GM19099 (cell line): ENCODE data around the gene MEMO1.

ENCODE experiments used
- POLR2A ChIP-seq: IDR thresholded peaks from 3 replicates; pipeline ENCODE4 v1.6.1; 2011; ENCODE audit warnings: low read depth; ENCODE audit not compliant: insufficient read length; ENCODE audit errors: extremely low read depth

Gene MEMO1

GRCh38 chr2:31937741-31938140 lies 73.1 kb downstream of the MEMO1 start:
- TF ChIP-seq POLR2A, result no peak

GRCh38 chr2:31935370-31935769 lies 75.4 kb downstream of the MEMO1 start:
- no peak for TF ChIP-seq POLR2A

- no peak for TF ChIP-seq POLR2A
These were observed 77.7 kb downstream of the MEMO1 start for GRCh38 chr2:31933066-31933465.

GRCh38 chr2:31932589-31932988 lies 78.2 kb downstream of the MEMO1 start:
- TF ChIP-seq POLR2A, result no peak

- TF ChIP-seq POLR2A, result no peak
These were observed 78.9 kb downstream of the MEMO1 start for GRCh38 chr2:31931916-31932315.

- no peak for TF ChIP-seq POLR2A
These were observed 85.3 kb downstream of the MEMO1 start for GRCh38 chr2:31925517-31925916.

- no peak for TF ChIP-seq POLR2A
These were observed 87.1 kb downstream of the MEMO1 start for GRCh38 chr2:31923662-31924061.

GRCh38 chr2:31922542-31923408 lies 88.0 kb downstream of the MEMO1 start:
- TF ChIP-seq POLR2A, result no peak

GRCh38 chr2:31920962-31921361 lies 89.8 kb downstream of the MEMO1 start:
- no peak for TF ChIP-seq POLR2A

- no peak for TF ChIP-seq POLR2A
These were observed 91.3 kb downstream of the MEMO1 start for GRCh38 chr2:31919499-31919898.

- TF ChIP-seq POLR2A, result no peak
These were observed 101.1 kb downstream of the MEMO1 start for GRCh38 chr2:31909661-31910060.

- no peak for TF ChIP-seq POLR2A
These were observed 107.6 kb downstream of the MEMO1 start for GRCh38 chr2:31903109-31903780.

GRCh38 chr2:31901900-31902299 lies 108.9 kb downstream of the MEMO1 start:
- no peak for TF ChIP-seq POLR2A

- TF ChIP-seq POLR2A, result no peak
These were observed 114.5 kb downstream of the MEMO1 start for GRCh38 chr2:31896293-31896692.

- TF ChIP-seq POLR2A, result no peak
These were observed 116.2 kb downstream of the MEMO1 start for GRCh38 chr2:31894656-31895055.

GRCh38 chr2:31893094-31893493 lies 117.7 kb downstream of the MEMO1 start:
- TF ChIP-seq POLR2A, result no peak
